Liver (tissue), 9 donors: ENCODE measurements around the gene TBX19. TPM values are rescaled to one million over a fixed set of nuclear protein-coding genes. Genes with fewer than 3 reads are reported as not detected.

ENCODE experiments used
- DNase-seq: peaks from one replicate; pipeline ENCODE4 v3.0.0-alpha.2; 2017; ENCODE audit warnings: low spot score
- H3K27ac ChIP-seq, 2 donors: one replicate each; pipeline ENCODE4 v1.7.0; 2013; ENCODE audit warnings: inconsistent platforms in 2 of 2, low read length in 2 of 2, control low read depth in 1 of 2, low read depth in 1 of 2, mild to moderate bottlenecking in 1 of 2
- H3K27me3 ChIP-seq, 4 donors: one replicate each; pipeline versions ENCODE4 v1.6.1 to v1.7.0; 2013; ENCODE audit warnings: low read length in 3 of 4, inconsistent platforms in 1 of 4, mild to moderate bottlenecking in 1 of 4, moderate library complexity in 1 of 4; ENCODE audit not compliant: control insufficient read depth in 4 of 4, insufficient read depth in 4 of 4
- H3K36me3 ChIP-seq, 4 donors: one replicate each; pipeline versions ENCODE4 v1.6.1 to v1.7.0; 2013; ENCODE audit warnings: low read length in 3 of 4, mild to moderate bottlenecking in 3 of 4, low read depth in 1 of 4, moderate library complexity in 1 of 4; ENCODE audit not compliant: control insufficient read depth in 4 of 4, insufficient read depth in 3 of 4
- H3K4me1 ChIP-seq, 4 donors: one replicate each; pipeline versions ENCODE4 v1.6.1 to v1.7.0; 2013; ENCODE audit warnings: low read length in 3 of 4, mild to moderate bottlenecking in 3 of 4, moderate library complexity in 1 of 4; ENCODE audit not compliant: control insufficient read depth in 4 of 4, insufficient read depth in 4 of 4
- H3K4me3 ChIP-seq, 3 donors: one replicate each; pipeline versions ENCODE4 v1.6.1 to v1.7.0; 2013; ENCODE audit warnings: low read length in 3 of 3, control low read depth in 1 of 3, low read depth in 1 of 3, mild to moderate bottlenecking in 1 of 3
- H3K9ac ChIP-seq, 2 donors: one replicate each; pipeline ENCODE4 v1.7.0; 2013; ENCODE audit warnings: low read length in 2 of 2, mild to moderate bottlenecking in 2 of 2, moderate library complexity in 2 of 2, control low read depth in 1 of 2, low read depth in 1 of 2
- H3K9me3 ChIP-seq, 4 donors: one replicate each; pipeline versions ENCODE4 v1.6.1 to v1.7.0; 2013; ENCODE audit warnings: low read length in 3 of 4; ENCODE audit not compliant: control insufficient read depth in 4 of 4
- EGR1 ChIP-seq, 2 donors: IDR thresholded peaks; 2 replicates each; pipeline ENCODE4 v1.6.1; 2016 to 2018; ENCODE audit warnings: antibody characterized with exemption in 2 of 2, low read depth in 2 of 2
- FOXA1 ChIP-seq: IDR thresholded peaks from 2 replicates; pipeline ENCODE4 v1.6.1; 2016; ENCODE audit warnings: antibody characterized with exemption
- FOXA2 ChIP-seq: IDR thresholded peaks from 2 replicates; pipeline ENCODE4 v1.6.1; 2016; ENCODE audit warnings: antibody characterized with exemption
- GABPA ChIP-seq, 2 donors: IDR thresholded peaks in 1 of 2; conservative IDR thresholded peaks in 1 of 2; 2 replicates each; pipeline ENCODE4 v1.6.1; 2016; ENCODE audit warnings: antibody characterized with exemption in 2 of 2, mild to moderate bottlenecking in 1 of 2, moderate library complexity in 1 of 2
- HNF4A ChIP-seq, 2 donors: conservative IDR thresholded peaks; 2 replicates each; pipeline ENCODE4 v1.6.1; 2016; ENCODE audit warnings: antibody characterized with exemption in 2 of 2, mild to moderate bottlenecking in 2 of 2
- HNF4G ChIP-seq: IDR thresholded peaks from 2 replicates; pipeline ENCODE4 v1.6.1; 2016; ENCODE audit warnings: antibody characterized with exemption
- JUND ChIP-seq, 2 donors: IDR thresholded peaks; 2 replicates each; pipeline ENCODE4 v1.6.1; 2016; ENCODE audit warnings: antibody characterized with exemption in 2 of 2
- NR2F2 ChIP-seq: IDR thresholded peaks from 2 replicates; pipeline ENCODE4 v1.6.1; 2016; ENCODE audit warnings: antibody characterized with exemption
- RAD21 ChIP-seq, 2 donors: IDR thresholded peaks; 2 replicates each; pipeline ENCODE4 v1.6.1; 2016; ENCODE audit warnings: antibody characterized with exemption in 2 of 2, mild to moderate bottlenecking in 2 of 2
- RXRA ChIP-seq, 2 donors: IDR thresholded peaks; 2 replicates each; pipeline ENCODE4 v1.6.1; 2017 to 2018; ENCODE audit warnings: antibody characterized with exemption in 2 of 2, mild to moderate bottlenecking in 1 of 2
- SP1 ChIP-seq: IDR thresholded peaks from 2 replicates; pipeline ENCODE4 v1.6.1; 2018; ENCODE audit warnings: antibody characterized with exemption, mild to moderate bottlenecking
- TAF1 ChIP-seq: conservative IDR thresholded peaks from 2 replicates; pipeline ENCODE4 v1.6.1; 2016; ENCODE audit warnings: antibody characterized with exemption, mild to moderate bottlenecking
- YY1 ChIP-seq: IDR thresholded peaks from 2 replicates; pipeline ENCODE4 v1.6.1; 2016; ENCODE audit warnings: antibody characterized with exemption, mild to moderate bottlenecking
- WGBS: extraction: QIAGEN DNeasy Blood & Tissue Kit; methylation state at CpG from one replicate; pipeline ENCODE4 v1.1.7; 2013; 5-methylcytosine and 5-hydroxymethylcytosine counted together
- polyA plus RNA-seq, 2 donors: library from polyadenylated mRNA; stranded (reverse) in 1 of 2; unstranded in 1 of 2; fragments of 200-250 nt in 1 of 2; fragments of >200 nt in 1 of 2; fragmentation: Nextera tagmentation in 1 of 2; extraction: Ambion mirVana in 1 of 2; gene quantifications; one replicate each; pipeline versions ENCODE4 v1.2.1 to v1.2.3, GENCODE V29; 2013 to 2015
- total RNA-seq, 2 donors: library from RNA; depleted of rRNA; stranded (reverse); fragments of >200 nt; gene quantifications; one replicate each; pipeline ENCODE4 v1.2.3, GENCODE V29; 2014
- TF ChIP-seq, protein P1 (sequence below): IDR thresholded peaks from 2 replicates; pipeline ENCODE4 v1.6.1; 2016; ENCODE audit warnings: antibody characterized with exemption, mild to moderate bottlenecking
- TF ChIP-seq, protein P2 (sequence below): IDR thresholded peaks from 2 replicates; pipeline ENCODE4 v1.6.1; 2016; ENCODE audit warnings: antibody characterized with exemption
- TF ChIP-seq, protein P3 (sequence below): IDR thresholded peaks from 2 replicates; pipeline ENCODE4 v1.6.1; 2016; ENCODE audit warnings: antibody characterized with exemption
- TF ChIP-seq, protein P4 (sequence below): fragments of 150-350 bp; IDR thresholded peaks from 2 replicates; pipeline ENCODE4 v1.5.1; 2017; ENCODE audit warnings: improper control_type of control experiment, low read depth, low read length; ENCODE audit not compliant: missing input control
- TF ChIP-seq, protein P5 (sequence below): IDR thresholded peaks from 2 replicates; pipeline ENCODE4 v1.6.1; 2016; ENCODE audit warnings: antibody characterized with exemption
- donor health status: healthy.
- donor health status: healthy.
- donor health status: healthy.
- donor health status: healthy.
- donor health status: healthy.

TBX19 gene
- total and polyA plus RNA-seq, 4 donors = 0.20 to 0.92 (median 0.37) TPM

DNA sequence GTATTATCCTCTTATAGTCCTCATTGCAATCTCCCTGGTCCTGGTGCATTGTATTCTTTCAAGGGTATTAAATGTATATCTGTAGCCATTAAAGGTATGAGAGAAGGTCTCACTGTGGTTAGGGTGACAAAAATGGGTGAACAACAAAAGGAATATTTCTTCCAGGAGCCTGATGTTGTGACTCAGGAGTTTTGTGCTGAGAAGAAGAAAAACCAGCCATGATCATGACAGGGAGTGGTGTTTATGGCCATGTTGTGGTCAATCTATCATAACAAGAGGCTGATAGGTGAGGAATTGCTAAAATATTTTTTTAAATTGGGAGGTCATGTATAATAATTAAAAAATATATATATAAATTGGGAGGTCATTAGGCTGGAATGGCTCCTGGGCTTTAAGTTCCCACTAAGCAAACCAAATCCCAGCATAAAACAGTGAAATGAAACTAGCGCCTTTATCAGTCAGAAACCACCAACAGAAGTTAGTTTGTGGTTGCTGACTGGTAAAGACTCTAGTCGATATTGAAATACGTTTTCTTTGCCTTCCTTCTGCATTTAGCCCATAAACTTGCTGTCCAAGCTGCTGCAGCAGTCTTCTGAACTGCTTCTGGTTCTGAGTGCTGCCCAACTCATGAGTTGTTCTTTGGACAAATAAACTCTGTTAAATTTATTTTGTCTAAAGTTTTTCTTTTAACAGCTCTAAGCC lies 60.3 kb downstream of the TBX19 start (continued):
- TF ChIP-seq, protein P1, sequence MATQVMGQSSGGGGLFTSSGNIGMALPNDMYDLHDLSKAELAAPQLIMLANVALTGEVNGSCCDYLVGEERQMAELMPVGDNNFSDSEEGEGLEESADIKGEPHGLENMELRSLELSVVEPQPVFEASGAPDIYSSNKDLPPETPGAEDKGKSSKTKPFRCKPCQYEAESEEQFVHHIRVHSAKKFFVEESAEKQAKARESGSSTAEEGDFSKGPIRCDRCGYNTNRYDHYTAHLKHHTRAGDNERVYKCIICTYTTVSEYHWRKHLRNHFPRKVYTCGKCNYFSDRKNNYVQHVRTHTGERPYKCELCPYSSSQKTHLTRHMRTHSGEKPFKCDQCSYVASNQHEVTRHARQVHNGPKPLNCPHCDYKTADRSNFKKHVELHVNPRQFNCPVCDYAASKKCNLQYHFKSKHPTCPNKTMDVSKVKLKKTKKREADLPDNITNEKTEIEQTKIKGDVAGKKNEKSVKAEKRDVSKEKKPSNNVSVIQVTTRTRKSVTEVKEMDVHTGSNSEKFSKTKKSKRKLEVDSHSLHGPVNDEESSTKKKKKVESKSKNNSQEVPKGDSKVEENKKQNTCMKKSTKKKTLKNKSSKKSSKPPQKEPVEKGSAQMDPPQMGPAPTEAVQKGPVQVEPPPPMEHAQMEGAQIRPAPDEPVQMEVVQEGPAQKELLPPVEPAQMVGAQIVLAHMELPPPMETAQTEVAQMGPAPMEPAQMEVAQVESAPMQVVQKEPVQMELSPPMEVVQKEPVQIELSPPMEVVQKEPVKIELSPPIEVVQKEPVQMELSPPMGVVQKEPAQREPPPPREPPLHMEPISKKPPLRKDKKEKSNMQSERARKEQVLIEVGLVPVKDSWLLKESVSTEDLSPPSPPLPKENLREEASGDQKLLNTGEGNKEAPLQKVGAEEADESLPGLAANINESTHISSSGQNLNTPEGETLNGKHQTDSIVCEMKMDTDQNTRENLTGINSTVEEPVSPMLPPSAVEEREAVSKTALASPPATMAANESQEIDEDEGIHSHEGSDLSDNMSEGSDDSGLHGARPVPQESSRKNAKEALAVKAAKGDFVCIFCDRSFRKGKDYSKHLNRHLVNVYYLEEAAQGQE = no peak
- TF ChIP-seq FOXA2 = no peak

DNA sequence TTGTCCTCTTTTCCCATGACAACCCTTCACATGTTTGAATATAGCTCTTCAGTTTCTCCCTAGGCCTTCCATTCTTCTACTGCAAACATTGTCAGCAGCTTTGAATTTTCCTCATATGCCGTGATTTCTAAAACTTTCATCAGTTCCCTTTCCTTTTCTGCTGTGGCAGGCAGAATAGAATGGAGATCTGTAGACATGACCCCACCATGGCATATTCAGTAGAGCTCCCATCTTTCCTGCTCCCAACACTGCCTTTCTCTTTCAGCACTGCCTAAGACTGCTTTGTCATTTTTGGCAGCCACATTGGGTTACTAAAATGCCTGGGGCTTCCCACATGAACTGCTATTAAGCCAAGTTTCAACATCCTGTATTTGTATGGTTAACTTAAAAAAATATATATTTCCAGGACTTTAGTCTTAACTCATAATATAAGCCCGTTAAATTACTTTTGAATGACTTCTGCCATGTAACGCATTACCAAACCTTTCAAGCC lies 60.9 kb downstream of the TBX19 start:
- Histone ChIP-seq H3K9ac (no peak overlapping the region), H3K4me1 (peaks cover 0 to 15% (median 13%) of the 10 kb centered on the region in 4 donors), H3K36me3 (no peaks in the 10 kb centered on the region), H3K9me3 (no peaks in the 10 kb centered on the region), H3K27me3 (no peaks in the 10 kb centered on the region), H3K27ac (no peak overlapping the region), H3K4me3 (no peak overlapping the region)
- TF ChIP-seq EGR1 (IDR thresholded peaks at IDR 0.05; ENCODE audit: low read depth in 2 of 2) (no peak), TAF1 (no peak), HNF4G (no peak), NR2F2 (no peak), YY1 (no peak), GABPA (IDR thresholded peaks at IDR 0.05 in 1 of 2, conservative IDR thresholded peaks at IDR 0.05 in 1 of 2) (no peak), SP1 (no peak), HNF4A (conservative IDR thresholded peaks at IDR 0.05) (no peak), FOXA1 (no peak), FOXA2 (no peak), JUND (IDR thresholded peaks at IDR 0.05) (no peak), RAD21 (IDR thresholded peaks at IDR 0.05) (no peak), RXRA (IDR thresholded peaks at IDR 0.05) (no peak)
- TF ChIP-seq, protein P2, sequence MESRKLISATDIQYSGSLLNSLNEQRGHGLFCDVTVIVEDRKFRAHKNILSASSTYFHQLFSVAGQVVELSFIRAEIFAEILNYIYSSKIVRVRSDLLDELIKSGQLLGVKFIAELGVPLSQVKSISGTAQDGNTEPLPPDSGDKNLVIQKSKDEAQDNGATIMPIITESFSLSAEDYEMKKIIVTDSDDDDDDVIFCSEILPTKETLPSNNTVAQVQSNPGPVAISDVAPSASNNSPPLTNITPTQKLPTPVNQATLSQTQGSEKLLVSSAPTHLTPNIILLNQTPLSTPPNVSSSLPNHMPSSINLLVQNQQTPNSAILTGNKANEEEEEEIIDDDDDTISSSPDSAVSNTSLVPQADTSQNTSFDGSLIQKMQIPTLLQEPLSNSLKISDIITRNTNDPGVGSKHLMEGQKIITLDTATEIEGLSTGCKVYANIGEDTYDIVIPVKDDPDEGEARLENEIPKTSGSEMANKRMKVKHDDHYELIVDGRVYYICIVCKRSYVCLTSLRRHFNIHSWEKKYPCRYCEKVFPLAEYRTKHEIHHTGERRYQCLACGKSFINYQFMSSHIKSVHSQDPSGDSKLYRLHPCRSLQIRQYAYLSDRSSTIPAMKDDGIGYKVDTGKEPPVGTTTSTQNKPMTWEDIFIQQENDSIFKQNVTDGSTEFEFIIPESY = no peak
- TF ChIP-seq, protein P3, sequence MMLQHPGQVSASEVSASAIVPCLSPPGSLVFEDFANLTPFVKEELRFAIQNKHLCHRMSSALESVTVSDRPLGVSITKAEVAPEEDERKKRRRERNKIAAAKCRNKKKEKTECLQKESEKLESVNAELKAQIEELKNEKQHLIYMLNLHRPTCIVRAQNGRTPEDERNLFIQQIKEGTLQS = no peak
- TF ChIP-seq, protein P4, sequence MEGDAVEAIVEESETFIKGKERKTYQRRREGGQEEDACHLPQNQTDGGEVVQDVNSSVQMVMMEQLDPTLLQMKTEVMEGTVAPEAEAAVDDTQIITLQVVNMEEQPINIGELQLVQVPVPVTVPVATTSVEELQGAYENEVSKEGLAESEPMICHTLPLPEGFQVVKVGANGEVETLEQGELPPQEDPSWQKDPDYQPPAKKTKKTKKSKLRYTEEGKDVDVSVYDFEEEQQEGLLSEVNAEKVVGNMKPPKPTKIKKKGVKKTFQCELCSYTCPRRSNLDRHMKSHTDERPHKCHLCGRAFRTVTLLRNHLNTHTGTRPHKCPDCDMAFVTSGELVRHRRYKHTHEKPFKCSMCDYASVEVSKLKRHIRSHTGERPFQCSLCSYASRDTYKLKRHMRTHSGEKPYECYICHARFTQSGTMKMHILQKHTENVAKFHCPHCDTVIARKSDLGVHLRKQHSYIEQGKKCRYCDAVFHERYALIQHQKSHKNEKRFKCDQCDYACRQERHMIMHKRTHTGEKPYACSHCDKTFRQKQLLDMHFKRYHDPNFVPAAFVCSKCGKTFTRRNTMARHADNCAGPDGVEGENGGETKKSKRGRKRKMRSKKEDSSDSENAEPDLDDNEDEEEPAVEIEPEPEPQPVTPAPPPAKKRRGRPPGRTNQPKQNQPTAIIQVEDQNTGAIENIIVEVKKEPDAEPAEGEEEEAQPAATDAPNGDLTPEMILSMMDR = no peak
- TF ChIP-seq, protein P5, sequence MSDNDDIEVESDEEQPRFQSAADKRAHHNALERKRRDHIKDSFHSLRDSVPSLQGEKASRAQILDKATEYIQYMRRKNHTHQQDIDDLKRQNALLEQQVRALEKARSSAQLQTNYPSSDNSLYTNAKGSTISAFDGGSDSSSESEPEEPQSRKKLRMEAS = no peak
- TF ChIP-seq, protein P1 = no peak
- no peak for DNase-seq
- WGBS = 89% methylated on average over 3 of the region's 3 CpGs
